ENCODE measurements around the gene TFEB. TPM values are rescaled to one million over a fixed set of nuclear protein-coding genes. Genes with fewer than 3 reads are reported as not detected.

Gene TFEB
- total RNA-seq, 1 donor from 2014 or later = 37.8 TPM

DNA sequence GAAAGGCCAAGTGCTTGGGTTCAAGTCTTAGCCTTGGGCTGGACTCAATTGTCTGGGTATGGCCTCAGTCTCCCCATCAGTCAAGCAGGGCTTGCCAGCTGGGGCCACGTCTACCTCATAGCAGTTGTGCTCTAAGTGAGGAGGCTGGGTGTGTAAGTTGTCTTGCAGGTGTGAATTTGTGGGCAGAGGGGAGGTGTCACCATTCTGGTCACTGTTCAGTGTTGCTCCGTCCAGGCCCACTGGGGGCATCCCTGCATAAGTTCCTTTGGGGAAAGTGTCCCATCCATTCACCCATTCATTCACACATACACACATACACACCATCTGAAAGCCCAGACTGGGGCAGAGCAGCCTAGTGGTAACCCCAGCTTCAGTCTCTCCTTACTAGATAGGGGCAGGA, 36.3 kb downstream of the TFEB start:
- H3K9me3 ChIP-seq = no peaks in the 10 kb centered on the region
- TF ChIP-seq, protein P1, sequence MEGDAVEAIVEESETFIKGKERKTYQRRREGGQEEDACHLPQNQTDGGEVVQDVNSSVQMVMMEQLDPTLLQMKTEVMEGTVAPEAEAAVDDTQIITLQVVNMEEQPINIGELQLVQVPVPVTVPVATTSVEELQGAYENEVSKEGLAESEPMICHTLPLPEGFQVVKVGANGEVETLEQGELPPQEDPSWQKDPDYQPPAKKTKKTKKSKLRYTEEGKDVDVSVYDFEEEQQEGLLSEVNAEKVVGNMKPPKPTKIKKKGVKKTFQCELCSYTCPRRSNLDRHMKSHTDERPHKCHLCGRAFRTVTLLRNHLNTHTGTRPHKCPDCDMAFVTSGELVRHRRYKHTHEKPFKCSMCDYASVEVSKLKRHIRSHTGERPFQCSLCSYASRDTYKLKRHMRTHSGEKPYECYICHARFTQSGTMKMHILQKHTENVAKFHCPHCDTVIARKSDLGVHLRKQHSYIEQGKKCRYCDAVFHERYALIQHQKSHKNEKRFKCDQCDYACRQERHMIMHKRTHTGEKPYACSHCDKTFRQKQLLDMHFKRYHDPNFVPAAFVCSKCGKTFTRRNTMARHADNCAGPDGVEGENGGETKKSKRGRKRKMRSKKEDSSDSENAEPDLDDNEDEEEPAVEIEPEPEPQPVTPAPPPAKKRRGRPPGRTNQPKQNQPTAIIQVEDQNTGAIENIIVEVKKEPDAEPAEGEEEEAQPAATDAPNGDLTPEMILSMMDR (IDR thresholded peaks at IDR 0.05) = no peak
- TF ChIP-seq POLR2AphosphoS5 (IDR thresholded peaks at IDR 0.05; ENCODE audit: insufficient read depth in 1 of 2, low read depth in 1 of 2) (no peak), POLR2A (IDR thresholded peaks at IDR 0.05) (no peak)
- no peak for DNase-seq (ENCODE audit: extremely low spot score in 2 of 2)
- H3K27me3 ChIP-seq = no peaks in the 10 kb centered on the region
- H3K4me1 ChIP-seq = no peaks in the 10 kb centered on the region
- intact Hi-C loops (cut with DNase I) = no loop called here
- no peak overlapping the region for H3K4me3 ChIP-seq
- H3K36me3 ChIP-seq = no peaks in the 10 kb centered on the region
- peak overlapping the region; percentile 4 for H3K27ac ChIP-seq

DNA sequence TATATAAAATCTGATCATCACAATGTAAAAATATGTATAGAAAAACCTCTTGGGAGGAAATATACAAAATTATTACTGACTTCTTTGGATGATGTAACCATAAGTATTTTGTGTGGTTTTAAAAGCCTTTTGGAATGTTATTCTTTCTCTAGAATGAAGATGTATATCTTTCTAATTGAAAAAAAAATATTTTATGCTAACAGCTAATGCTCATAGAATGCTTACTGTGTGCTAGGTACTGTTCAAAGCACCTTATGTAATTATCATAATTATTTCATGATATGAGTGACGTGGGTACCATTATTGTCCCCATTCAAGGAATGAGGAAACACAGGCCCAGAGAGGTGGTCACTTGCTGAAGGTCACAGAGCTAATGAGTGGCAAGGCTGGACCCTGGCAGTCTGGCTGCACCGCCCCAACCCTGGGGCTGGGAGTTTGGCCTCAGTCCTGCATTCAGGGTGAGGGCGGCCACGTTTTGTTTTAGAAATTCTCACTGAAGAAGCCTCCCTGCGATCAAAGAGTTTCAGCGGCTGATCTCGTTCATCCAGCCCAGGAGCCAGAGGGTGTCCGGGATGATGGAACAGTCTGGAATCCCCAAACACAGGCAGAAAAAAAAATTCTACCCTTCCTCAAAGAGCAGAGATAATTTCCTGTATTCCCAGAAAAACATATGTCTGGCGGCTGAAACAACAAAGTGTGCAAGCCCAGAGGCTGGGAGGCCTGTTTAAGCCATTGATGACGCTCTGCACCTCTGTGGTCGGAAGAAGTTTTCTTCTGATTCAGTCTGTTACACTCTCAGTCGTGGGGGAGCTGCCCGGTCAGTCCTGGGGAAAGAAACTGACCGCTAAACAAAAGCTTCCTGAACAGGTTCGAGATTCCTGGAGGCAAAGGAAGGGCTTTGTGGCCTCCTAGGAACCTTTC, 37.3 kb downstream of the TFEB start:
- H3K4me1 ChIP-seq = no peaks in the 10 kb centered on the region
- intact Hi-C loops (cut with DNase I) = no loop called here
- TF ChIP-seq POLR2AphosphoS5 (IDR thresholded peaks at IDR 0.05; ENCODE audit: insufficient read depth in 1 of 2, low read depth in 1 of 2) (no peak), POLR2A (IDR thresholded peaks at IDR 0.05) (no peak)
- TF ChIP-seq, protein P1 (IDR thresholded peaks at IDR 0.05) = no peak
- DNase-seq (ENCODE audit: extremely low spot score in 2 of 2) = no peak
- no peaks in the 10 kb centered on the region for H3K27me3 ChIP-seq
- no peak overlapping the region for H3K4me3 ChIP-seq
- H3K9me3 ChIP-seq = no peaks in the 10 kb centered on the region
- peak overlapping the region; percentile 4 for H3K27ac ChIP-seq
- no peaks in the 10 kb centered on the region for H3K36me3 ChIP-seq

DNA sequence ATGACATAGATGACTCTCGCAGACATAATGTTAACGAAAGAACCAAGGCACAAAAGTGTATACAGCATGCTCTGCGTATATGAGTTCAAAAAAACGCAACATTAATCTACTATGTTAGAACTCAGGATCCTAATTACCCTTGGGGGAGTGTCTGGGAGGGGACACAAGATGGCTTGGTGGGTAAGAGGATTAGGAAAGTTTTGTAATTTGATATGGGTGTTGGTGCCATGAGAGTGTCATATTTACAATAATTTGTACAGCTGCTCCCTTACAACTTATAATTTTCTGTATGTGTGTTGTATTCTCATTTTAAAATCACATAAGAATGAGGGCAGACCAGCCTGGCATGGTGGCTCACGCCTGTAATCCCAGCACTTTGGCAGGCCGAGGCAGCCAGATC, 38.6 kb downstream of the TFEB start:
- H3K9me3 ChIP-seq = no peaks in the 10 kb centered on the region
- no peaks in the 10 kb centered on the region for H3K36me3 ChIP-seq
- H3K27ac ChIP-seq = no peak overlapping the region
- H3K4me1 ChIP-seq = no peaks in the 10 kb centered on the region
- intact Hi-C loops (cut with DNase I) = no loop called here
- H3K4me3 ChIP-seq = no peak overlapping the region
- H3K27me3 ChIP-seq = no peaks in the 10 kb centered on the region
- DNase-seq (ENCODE audit: extremely low spot score in 2 of 2) = no peak
- TF ChIP-seq POLR2A (IDR thresholded peaks at IDR 0.05) = no peak
- TF ChIP-seq POLR2AphosphoS5 (IDR thresholded peaks at IDR 0.05; ENCODE audit: insufficient read depth in 1 of 2, low read depth in 1 of 2) = no peak
- TF ChIP-seq, protein P1 (IDR thresholded peaks at IDR 0.05) = no peak

DNA sequence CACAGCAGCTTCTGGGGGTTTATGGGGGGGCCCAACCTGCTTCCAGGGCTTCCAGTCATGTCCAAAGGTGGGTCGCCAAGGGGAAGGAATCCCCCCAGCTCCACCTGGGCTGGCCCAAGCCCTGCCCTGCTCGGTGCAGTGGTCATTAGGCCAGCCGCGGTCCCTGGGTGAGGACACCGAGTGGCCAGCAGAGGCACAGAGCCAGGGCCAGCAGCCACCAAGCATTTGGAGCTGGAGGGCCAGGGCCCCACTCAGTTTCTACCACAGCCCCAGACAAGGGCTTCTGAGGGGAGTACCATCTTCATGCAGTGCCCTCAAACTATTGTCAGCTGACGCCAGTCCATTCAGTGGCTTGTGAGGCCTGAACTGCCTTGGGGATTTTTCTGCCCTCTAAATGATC, 39.6 kb downstream of the TFEB start:
- Histone ChIP-seq H3K36me3 (no peaks in the 10 kb centered on the region), H3K4me1 (no peaks in the 10 kb centered on the region), H3K9me3 (no peaks in the 10 kb centered on the region), H3K27ac (no peak overlapping the region), H3K27me3 (no peaks in the 10 kb centered on the region), H3K4me3 (no peak overlapping the region)
- TF ChIP-seq, protein P1 (IDR thresholded peaks at IDR 0.05) = no peak
- TF ChIP-seq POLR2A (IDR thresholded peaks at IDR 0.05) (no peak), POLR2AphosphoS5 (IDR thresholded peaks at IDR 0.05; ENCODE audit: insufficient read depth in 1 of 2, low read depth in 1 of 2) (no peak)
- DNase-seq (ENCODE audit: extremely low spot score in 2 of 2) = no peak
- intact Hi-C loops (cut with DNase I) = no loop called here
